RPMI8226 (cell line): Measurements from ENCODE around the gene SLC6A2.
"Not testable (repeated sequence)": the region's sequence is repeated elsewhere in the genome, so short reads cannot be mapped to it uniquely, and the experiment has no call there.

Experiments used
- DNase-seq: peaks from one replicate; pipeline ENCODE4 v3.0.0-alpha.2; 2015

The SLC6A2 gene

GRCh38 chr16:55655897-55656681 is at the start of gene SLC6A2:
SLC6A2 (plus strand) TSS chr16:55655988; CDS start chr16:55656695, 707 bp downstream.
- no peak for DNase-seq

DNA sequence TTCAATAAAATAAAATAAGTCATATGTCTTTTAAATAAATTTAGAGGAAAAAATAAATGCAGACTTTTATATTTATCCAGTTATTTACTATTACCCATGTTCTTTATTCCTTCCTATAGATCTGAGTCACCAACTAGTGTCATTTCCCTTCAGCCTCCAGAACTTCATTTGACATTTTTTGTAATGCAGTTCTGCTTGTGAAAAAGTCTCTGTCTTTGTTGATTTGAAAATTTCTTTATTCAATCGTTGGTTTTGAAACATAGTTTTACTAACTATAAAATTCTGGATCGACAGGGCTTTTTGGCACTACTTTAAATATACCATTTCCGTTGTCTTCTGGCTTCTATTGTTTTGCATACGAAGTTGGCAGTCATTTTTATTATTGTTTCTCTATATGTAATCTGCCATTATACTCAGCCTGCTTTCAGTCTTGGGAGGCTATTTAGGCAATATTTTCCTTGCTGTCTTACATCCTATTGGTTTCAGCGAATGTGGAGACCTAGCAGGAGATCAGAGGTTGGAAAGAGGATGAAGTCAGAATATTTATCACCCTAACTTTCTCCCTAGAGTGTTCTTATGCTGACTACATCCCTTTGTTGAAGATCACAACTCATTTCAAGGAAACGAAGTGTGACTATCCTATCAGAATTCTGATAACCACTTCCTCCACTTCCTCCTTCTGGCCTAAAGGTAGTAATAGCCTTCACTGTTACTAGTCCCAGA is 42.0 kb upstream of the SLC6A2 start:
- DNase-seq: no peak

GRCh38 chr16:55615071-55615470 is 40.7 kb upstream of the SLC6A2 start:
- no peak for DNase-seq

- not testable (repeated sequence) for DNase-seq
These were observed 40.1 kb upstream of the SLC6A2 start for GRCh38 chr16:55615670-55616069.

GRCh38 chr16:55621771-55622170 is 34.0 kb upstream of the SLC6A2 start:
- DNase-seq: no peak

DNA sequence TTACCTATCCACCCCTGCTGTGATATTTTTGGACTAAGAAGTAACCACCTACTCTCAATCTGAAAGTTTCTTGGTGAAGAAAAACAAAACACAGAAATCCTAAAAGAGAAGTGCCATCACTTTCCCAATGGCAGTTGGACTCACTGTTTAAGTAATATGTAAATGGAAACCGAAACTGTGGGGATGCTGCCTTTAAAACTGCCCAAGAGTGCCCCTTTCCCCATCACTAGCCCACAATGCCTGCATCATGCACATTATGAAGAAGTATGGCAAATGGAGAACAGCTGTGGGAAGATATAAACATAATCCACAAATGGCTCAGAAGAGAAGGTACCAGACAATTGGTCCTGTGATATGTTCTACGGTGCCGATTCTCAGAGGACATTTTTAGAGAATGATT is 33.5 kb upstream of the SLC6A2 start:
- DNase-seq: no peak

DNA sequence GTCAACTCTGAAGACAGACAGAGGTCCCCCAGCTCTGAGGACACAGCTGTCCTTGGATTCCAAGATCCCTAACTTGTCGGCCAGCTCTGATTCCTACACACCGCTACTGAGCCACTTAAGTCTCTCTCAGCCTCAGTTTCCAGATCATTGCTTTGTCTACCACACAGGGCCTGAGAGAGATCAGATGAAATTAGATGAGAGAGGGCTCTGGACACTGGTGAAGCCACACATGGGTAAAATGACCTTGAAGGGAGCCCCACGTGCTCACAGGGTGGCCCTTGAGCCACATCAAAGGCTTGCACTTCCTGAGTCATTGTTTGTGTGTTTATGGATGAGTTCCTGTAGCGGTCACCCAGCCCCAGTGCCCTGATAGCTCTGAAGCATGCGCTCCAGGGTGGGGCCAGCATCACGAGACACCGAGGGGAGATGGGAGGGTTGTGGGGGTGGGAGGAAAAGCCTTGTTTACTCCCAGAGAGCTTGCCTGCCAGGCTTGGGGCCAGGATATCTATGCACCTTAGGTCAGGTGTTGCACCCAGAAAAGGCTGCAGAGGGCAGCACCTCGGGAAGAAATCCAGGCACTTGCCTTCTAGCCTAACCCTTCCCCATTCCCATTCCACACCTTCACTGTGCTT is 32.7 kb upstream of the SLC6A2 start:
- no peak for DNase-seq

DNA sequence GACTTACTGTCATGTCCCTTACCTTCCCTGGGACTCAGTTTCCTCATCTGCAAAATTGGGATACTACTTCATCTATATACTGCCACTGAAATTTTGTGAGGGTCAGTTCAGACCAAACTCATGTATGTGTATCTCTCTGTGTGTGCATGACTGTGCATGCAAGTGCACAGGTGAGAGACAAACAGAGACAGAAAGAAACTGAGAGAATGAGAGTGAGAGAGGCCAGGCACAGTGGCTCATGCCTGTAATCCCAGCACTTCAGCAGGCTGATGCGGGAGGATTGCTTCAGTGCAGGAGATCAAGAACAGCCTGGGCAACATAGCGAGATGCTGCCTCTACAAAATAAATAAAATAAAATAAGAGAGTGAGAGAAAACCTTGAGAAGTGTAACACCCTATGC is 32.1 kb upstream of the SLC6A2 start:
- DNase-seq: no peak

GRCh38 chr16:55624696-55625095 is 31.1 kb upstream of the SLC6A2 start:
- no peak for DNase-seq

- no peak for DNase-seq
These were observed 29.9 kb upstream of the SLC6A2 start for GRCh38 chr16:55625843-55626242.

DNA sequence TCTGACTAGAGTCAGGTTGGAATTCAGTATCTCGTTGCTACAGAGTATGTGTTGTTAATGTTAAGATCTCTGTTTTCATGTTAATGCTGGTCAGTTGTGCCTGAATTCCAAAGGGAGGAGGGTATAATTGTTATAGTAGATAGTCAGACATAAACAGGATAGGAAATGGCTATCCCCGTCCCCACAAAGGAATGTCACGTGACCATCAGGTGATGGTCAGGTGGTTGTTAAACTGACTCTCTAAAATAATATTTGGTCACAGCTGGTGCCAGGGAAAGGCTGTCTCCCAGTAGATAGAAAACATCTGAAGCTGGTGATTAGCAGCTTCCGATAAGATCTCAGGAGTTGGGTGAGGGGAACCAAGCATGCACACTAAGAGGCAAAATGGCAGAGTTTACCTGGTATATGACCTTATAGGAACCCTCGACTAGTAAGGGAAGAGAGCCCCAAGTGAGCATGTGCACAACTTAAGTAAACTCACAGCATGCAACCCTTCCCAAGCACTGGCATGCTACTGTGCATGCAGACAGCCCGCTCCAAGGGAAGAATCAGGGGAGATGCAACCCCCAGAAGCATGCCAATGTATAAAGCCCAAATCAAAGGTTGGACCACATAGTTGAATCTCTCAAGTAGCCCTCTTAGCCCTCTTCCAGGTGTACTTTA is 27.4 kb upstream of the SLC6A2 start:
- DNase-seq: no peak

GRCh38 chr16:55630774-55631173 is 25.0 kb upstream of the SLC6A2 start:
- no peak for DNase-seq

DNA sequence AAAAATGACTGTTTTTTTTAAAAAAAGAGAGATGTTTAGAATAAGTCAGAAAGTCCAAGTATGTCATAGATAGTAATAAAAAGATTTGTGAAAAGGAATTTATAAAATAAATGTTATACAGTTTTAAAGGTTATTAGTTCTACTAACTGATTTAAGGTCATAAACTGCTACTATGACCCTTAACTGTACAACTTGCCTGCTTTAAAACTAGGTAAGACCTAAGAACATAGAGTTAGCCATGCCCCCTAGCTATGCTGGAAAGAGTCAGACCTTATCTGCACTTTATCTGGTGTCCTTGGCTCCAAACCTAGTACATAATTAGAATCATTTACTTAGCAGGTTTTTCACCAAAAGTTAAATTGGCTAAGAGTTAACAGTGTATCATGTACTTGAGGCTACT is 23.5 kb upstream of the SLC6A2 start:
- no peak for DNase-seq

DNA sequence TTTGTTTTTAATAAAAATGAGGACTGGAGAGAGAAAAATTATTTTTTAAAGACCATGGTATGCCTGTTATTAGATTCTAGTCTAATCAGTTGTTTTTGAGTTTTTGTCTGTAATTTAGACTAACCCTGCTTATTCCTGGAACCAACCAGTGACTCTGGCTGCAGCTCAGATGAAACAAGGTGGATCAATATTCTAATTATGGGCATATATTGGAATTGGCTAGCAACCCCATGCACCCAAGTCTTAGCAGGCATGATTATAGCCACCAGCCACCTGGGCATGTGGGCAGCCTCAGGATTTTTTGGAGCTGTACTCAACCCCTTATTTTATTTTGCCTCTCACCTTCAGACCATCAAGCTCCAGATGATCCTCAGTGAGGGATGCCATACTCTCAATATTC is 21.6 kb upstream of the SLC6A2 start:
- DNase-seq: no peak

GRCh38 chr16:55638256-55638655 is 17.5 kb upstream of the SLC6A2 start:
- no peak for DNase-seq

DNA sequence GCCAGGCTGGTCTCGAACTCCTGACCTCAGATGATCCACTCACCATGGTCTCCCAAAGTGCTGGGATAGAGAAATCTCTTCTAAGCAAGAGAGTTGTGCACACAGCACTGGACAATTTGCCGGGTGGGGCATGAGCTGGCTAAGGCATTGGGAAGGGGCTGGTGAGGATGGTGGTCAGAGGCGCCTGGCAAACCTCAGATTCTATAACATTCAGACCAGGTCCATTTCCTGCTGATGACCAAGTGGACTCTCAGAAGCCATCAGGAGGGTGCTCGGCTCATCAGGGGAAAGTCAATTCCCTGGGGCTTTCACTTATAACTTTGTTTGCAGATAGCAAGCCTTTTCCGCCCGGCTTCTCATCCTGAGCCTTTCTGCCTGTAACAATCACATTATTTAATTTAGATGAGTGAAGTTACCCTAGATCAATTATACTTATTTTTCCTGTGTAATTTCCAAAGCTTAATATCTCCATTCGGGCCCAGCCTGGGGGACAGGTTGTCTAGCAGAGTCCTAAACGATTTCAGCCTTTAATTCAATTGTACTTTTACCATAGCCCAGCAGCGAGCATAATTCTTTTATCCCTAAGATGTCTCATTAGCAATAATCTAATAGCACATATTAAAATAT is 15.0 kb upstream of the SLC6A2 start:
- DNase-seq: no peak

DNA sequence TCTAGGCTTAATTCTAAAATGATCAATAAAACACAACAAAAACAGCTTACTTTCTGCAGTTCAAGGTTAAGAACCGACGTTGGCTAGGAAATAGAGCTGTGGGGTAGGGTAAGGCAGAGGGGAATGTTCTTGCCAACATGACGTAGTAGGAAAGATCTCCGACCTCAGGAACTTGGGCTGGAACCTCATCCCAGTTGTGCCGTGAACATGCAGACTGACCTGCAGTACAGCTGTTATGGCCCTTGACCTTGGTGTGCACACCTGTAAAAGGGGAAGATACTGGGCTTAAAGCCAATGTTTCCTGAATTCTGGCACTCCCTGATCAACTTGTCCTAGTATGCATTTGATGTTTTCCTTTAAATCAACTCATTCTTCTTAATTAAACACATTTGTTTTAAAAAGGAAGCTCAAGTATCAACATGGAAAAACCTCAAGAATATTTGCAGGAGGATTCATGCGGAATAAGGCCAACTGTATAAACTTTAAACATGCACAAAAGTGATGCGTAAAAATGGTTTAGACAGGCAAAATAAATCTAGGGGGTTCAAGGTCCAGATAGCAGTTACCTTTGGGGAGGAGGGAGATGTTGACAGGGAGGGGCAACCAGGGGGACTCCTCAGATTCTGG is 14.2 kb upstream of the SLC6A2 start:
- no peak for DNase-seq

- DNase-seq: no peak
These were observed 13.2 kb upstream of the SLC6A2 start for GRCh38 chr16:55642611-55643010.

DNA sequence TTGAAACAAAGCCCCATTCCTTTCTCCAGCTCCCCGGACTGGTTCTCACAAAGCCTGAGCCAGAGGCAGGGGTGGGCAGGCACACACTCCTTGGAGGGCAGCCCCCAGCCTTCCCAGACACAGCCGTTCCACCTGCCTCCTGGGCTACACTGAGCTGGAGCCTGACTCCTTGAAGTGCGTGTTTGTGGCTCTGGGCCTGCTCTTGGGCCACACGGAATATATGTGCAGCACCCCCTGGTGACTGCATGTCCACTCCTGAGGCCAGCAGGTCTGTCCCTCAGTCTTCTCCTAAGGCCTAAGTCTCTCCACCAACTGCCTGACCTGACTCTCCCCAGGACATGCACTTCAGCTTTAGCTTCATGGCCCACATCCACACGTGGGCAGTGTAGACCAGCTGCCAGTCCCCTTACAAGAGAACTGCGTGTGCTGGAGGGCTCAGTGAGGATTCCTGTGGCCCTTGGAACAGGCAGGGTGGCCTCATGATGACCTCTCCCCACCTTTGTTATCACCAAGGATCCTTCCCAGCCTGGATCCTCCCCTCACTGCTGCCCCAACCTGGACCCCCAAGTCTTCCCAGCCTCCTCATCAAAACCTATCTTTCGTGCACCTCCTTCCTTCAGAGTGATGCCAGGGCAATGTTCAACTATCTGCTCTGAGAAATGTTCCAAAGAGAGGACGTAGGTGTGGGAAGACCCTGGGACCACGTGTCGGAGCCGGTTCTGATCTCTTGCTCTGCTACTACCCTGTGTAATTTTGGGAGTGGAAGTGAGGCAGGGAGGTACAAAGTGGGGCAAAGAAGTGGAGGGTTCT is 12.4 kb upstream of the SLC6A2 start:
- DNase-seq: no peak

GRCh38 chr16:55645986-55646385 is 9.8 kb upstream of the SLC6A2 start:
- no peak for DNase-seq

- no peak for DNase-seq
These were observed 8.4 kb upstream of the SLC6A2 start for GRCh38 chr16:55647343-55647742.

DNA sequence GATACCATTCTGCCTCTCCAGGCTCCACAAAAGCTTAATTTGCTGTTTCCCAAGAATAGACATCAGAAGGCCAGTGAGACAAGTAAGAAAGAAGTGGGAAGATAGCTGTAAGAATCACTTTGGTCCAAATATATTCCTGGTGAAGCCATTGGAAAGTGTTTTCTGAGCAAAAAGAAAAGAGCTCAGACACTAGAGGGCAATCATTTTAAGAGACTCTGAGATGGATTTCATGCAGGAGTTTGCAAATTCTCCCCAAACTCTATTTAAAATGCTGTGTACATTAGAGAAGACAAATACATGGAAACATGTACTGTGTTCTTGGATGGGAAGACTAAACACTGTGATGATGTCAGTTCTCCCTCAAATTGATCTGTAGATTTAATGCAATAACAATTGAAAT is 8.0 kb upstream of the SLC6A2 start:
- no peak for DNase-seq
